Stimulated activated CD8-positive, alpha-beta memory T cell treated with anti-CD3 and anti-CD28 coated beads, Interleukin-12 subunit alpha, Interleukin-12 subunit beta, amount 100 ng/mL, for 24 hours (primary cell): ENCODE results near the gene NCAPG2.

Experiments
- DNase-seq: peaks from one replicate; pipeline ENCODE4 v3.0.0-alpha.2; 2020; ENCODE audit errors: extremely low read depth

Gene NCAPG2

DNA sequence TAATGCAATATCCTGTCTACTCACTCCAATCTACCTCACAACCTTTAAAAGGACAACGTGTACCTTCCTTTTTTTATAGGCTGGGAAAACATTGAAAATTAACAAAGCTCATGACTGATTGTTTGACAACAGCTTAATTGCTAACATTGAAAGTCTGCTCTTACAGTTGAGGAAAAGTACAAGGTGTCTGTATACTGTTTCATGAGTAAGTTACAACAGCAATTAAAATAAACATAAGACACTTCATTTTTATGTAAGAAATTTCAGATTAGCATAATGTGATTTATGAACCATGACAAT, 28.6 kb upstream of the NCAPG2 start:
- no peak for DNase-seq

DNA sequence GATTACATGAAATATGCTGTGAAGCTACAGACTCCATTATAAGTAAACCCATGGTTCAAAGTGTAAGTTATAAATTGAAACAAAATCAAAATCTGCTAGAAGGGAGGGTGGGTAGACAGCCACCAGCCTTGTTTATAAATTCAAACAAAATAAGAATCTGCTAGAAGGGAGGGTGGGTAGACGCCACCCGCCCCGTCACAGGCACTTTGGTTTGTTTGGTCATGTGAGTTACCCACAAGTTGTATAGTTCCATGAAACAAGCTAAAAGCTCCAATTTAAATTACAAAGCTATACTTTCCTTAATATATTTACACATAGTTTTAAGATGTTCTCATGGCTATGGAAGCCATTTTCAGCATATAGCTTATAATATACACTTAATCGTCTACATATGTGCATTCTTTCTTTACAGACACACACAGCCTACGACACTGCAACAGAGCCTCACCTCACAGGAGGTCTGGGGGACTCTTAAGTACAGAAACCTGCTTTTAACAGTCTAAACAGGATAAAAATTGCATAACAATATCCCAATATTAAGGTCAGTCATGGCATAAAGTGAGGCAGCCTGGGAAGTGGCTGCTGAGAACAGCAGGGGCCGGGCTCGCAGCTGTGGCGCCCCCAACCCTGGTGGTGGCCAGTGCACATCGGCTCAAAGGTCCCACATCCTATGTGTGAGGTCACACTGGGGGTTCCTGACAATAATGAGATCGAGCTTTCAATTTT, 28.1 kb upstream of the NCAPG2 start:
- DNase-seq, result no peak

DNA sequence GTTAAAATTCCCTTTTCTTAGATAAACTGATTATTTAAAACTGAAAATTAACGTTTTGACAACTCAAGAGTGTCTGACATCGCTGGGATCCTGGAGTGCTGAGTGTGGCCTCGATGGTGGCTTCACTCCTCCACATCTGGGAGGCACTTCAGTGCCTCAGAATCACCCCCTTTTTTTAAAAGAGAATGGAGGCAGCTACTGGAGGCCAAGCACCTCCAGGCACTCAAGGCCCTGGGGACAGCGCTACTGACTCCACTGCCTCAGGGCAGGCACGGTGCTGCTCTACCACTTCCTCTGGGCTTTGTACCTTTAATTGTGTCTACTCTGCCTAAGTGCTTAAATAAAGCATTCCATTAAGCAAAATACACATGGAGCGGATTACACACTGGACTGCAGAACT, 27.2 kb upstream of the NCAPG2 start:
- no peak for DNase-seq

DNA sequence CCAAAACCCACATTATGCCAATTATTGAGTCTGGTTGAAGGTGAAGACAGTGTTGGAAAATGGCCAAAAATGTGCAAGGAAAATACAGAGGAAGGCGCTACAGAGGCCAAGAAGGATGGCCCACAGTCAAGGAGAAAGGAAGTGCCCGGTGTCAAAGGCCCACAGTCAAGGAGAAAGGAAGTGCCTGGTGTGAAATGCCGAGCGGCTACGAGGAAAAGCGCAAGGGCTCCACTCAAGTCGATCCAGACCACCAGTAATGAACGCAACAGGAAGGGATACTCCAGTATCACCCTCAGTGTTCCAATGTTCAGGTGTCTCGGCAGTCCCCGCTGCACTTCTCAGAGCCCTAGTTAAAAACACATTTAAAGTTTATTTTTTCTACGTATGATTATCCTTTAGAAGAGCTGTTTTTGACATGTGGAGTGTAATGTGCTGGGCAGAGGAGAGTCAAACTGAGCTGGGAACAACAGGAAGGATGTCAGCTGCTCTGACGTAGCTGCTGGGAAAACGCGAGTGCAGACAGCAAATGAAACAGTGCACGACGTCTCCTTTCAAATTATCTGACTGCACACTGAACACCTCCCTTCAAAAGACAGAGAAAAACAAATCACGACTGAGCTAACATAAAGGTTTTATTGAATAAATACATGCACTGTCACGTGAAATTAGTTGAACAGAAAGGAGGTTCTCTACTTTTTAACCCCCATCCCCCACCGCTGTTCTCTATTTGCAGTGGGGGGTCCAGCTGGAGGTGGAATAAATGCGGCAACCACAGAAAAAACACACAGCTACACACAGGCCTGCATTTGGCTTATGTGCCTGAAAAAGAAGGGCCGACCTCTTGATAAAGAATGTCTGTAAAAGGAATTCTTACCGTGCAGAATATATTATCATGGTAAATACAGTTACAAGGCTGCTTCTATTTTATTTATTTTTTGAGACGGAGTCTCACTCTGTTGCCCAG, 26.1 kb upstream of the NCAPG2 start:
- no peak for DNase-seq

DNA sequence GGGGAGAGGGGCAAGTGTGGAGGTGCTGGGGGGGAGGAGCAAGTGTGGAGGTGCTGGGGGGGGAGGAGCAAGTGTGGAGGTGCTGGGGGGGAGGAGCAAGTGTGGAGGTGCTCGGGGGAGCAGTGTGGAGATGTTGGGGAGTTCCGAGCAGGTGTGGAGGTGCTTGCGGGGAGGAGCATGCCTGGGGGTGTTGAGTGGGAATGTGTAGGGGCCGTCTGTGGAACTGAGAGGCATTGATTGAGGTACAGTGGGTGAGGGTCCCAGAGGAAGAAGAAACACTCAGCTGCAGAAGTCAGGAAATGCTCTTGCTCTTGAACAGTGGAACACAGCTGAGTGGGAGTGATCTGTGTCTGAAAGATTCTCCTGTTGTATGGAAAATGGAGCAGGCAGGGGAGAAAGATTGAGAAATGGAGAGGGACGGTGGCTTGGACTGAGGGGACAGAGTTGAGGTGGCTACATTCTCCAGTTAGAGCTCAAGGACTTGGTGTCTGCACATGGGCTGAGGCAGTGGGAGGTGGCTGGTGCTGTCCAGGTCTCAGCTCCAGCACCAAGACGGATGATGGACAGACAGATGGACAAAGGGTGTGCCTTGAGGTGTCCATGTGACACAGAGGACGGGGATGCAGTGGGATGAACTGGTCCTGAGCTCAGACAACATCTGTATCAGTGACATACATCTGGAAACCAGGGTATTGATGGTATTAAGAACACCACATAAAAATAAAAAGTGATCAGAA, 25.2 kb upstream of the NCAPG2 start:
- no peak for DNase-seq

DNA sequence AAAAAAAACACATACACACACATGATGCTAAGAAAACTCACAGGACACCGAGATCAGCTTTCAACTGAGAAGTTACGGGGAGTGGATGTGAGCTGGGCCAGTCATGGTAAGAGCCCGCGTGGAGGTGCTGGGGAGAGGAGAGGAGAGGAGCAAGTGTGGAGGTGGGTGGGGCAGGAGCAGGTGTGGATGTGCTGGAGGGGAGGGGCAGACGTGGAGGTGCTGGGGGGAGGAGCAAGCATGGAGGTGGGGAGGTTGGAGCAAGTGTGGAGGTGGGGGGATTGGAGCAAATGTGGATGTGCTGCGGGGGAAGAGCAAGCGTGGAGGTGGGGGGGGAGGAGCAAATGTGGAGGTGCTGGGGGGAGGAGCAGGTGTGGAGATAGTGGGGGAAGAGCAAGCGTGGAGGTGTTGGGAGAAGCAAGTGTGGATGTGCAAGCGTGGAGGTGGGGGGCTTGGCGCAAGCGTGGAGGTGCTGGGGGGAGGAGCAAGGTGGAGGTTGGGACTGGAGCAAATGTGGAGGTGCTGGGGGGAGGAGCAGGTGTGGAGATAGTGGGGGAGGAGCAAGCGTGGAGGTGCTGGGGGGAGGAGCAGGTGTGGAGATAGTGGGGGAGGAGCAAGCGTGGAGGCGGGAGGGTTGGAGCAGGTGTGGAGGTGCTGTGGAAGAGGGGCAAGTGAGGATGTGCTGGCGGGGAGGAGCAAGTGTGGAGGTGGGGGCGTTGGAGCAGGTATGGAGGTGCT, 24.5 kb upstream of the NCAPG2 start:
- no peak for DNase-seq

DNA sequence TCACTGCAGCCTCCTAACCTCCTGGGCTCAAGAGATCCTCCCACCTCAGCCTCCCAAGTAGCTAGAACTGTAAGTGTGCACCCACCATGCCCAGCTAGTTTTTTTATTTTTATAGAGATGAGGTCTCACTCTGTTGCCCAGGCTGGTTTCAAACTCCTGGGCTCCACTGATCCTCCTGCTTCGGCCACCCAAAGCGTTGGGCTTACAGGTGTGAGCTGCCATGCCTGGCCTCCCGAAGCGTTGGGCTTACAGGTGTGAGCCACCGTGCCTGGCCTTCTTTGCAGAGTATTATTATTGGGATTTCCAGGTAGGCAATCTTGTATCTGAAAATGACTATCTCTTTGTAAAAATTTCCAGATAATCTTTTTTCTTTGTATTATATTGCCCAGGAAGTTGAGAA, 23.1 kb upstream of the NCAPG2 start:
- no peak for DNase-seq

DNA sequence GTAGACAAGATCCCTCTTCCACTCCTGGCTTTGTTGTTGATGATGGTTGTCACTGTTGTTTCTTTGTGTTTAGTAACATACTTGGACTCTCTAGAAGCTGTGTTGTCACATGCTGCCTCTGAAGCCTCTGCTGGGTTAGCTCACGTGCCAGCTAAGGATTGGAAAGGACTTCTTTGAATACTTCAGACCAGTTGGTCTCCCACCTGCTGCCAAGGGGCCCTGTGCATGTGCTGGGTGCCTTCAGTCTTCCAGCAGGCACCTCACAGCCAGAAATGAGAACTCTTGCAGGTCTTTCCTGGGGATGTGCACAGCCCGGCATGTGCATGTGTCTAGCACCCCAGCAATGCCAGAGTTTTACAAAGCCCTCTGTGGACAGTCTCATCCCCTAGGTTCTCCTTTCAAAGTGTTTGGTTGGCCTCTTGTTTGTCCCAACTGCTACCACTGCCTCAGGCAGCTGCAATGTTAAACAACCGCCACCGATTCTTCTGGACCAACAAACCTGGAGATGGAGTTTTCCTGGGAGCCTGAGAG, 21.7 kb upstream of the NCAPG2 start:
- no peak for DNase-seq

DNA sequence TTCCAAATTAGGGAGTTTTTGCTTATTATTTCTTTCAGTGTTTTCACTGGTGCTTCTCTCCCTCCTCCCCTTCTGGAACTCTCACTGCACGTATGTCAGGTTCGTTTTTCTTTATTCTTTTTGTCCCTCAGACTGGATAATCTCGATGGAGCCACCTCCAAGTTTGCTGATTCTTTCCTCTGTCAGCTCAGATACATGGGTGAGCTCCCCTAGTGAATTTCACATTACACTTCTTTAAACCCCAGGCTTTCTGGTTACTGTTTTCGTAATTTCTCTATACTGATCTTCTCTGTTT, 20.8 kb upstream of the NCAPG2 start:
- no peak for DNase-seq

DNA sequence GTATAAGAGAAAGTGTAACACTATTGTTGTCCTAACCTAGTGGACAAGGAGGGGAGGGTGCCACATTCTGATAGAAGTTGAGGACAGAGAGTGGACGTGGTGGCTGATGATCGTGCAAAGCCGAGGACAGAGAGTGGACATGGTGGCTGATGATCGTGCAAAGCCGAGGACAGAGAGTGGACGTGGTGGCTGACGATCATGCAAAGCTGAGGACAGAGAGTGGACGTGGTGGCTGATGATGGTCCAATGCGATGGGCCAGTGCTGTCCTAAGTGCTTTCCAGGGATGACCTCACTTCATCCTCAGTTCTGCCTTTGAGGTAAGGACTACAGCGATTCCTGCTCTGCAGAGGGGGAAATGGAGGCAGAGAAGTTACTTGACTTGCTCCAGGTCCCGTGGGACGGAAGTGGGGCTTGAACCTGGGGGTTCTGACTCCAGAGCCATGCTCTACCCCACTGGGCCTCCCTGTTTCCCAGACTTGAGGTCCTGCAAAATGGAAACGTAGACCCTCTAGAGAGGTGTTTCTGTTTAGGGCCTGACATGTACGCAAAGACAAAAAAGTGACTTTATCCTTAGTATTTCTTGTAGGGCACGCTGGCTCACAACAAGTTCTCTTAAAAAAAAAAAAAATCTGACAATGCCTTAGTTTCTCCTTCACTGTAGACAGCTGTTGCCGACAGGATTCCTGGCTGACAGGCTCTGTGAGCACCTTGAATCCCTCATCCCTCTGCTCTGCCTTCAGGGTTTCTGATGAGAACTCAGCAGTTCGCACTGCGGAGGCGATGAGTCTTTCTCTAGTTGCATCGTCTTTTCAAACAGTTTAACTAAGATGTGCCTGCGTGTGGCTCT, 20.3 kb upstream of the NCAPG2 start:
- no peak for DNase-seq

DNA sequence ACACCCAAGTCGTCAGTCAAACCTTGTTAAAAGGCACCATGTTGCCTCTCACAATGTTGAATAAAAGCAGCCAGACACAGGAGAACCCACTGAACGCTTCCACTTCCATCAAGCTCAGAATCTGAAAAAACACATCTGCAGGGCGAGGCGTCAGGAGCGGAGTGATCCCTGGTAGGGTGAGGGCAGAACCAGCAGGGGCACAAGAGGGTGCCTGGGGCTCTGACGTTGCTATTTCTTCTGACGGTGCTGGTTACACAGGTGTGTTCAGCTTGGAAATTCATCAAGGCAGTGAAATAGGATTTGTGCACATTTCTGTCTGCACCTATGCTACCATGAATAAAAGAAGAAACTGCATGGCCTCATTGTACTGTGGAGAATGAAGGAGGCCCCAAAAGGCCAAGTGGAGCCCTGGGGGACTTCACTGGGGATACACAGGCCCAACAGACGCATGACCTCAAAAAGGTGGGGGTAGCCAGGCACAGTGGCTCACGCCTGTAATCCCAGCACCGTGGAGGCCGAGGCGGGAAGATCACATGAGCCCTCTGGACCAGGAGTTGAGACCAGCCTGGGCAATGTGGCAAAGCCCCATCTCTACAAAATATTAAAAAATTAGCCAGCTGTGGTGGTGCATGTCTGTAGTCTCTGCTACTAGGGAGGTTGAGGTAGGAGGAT, 19.2 kb upstream of the NCAPG2 start:
- no peak for DNase-seq

DNA sequence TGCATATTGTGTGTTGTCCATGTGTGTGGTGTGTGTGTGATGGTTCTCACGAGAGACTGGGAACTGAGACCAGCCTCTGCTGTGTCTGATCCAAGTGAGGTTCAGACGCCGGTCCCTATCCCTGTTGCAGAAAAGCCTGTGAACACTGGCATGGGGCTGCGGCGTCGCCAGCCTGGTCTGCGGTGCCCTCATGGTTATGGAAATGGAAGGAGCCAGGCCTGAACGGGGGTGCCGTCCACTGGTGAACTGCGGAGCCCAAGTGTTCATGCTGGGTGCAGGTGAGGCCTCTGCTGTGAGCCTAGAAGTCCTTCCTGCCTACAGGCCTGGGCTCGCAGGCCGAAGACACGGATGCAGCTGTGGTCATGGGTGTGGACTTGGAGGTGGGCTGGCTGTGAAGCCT, 18.7 kb upstream of the NCAPG2 start:
- DNase-seq, result no peak

DNA sequence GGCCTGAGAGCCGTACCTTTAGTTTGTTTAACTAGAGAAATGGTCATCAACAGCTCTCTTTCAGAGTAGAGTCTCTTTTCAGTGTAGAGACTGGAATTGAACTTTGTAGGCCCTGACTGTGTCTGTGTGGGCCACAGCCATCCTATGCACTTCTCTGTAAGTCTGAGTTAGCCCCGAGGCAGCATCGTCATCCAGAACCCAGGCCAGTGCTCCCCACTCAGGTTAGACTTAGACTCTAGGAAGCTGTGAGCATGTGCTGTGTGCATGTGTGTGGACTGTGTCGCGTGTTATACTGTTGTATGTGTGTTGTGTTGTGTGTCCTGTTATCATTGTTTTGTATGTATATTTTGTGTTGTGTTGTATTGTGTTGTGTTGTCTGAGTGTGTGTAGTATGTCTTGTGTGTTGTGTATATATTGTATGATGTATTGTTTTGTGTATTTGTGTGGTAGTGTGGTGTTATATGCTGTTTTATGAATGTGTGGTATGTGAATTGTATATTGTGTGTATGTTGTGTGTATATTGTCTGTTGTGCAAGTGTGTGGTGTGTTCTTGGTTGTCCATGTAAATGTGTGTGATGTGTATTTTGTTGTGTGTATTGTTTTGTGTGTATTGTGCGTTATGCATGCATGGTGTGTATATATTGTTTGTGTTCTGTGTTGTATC, 18.1 kb upstream of the NCAPG2 start:
- DNase-seq, result no peak

DNA sequence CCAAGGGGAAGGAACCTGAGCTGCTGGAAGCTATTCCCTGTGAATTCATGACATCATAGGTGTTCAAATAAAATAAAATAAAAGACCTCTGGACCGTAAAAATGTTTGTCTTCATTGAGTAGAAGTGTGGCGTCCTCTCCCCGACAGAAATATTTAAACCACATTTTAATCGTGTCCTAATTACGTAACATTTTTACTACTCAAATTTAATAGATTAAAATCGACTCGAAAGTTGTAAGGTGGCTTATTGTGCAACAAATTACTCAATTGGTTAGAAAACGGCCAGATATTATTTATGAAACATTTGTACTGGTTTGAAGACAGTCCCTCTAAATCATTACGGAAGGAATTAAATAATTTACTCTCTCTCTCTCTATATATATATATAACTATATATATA, 15.5 kb upstream of the NCAPG2 start:
- no peak for DNase-seq

DNA sequence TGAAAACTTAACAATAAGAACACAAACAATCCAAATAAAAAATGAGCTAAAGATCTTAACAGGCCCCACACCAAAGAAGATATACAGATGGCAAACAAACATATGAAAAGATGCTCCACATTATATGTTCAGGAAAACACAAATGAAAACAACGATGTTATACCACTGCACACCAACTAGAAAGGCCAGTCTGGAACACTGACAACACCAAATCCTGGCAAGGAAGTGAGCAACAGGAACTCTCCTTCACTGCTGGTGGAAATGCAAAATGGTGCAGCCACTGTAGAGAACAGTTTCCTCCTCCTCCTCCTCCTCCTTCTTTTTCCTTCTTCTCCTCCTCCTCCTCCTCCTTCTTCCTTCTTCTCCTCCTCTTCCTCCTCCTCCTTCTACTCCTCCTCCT, 12.2 kb upstream of the NCAPG2 start:
- no peak for DNase-seq

DNA sequence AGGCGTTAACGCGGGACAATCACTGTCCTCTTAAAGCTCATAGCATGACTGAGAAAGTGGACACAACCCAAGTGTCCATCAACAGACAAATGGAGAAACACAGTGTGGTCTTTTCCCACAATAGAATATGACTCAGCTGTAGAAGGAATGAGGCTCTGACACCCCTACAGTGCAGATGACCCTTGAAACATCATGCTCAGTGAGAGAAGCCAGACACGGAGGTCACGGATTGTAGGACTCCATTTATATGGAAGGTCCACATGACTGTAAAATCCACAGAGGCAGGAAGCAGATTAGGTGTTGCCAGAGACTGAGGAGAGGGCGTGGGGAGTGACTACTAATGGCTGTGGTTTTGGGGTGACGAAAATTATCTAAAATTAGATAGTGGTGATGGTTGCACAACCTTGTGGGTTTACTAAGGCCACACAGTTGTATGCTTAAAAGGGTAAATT, 6.1 kb upstream of the NCAPG2 start:
- no peak for DNase-seq

DNA sequence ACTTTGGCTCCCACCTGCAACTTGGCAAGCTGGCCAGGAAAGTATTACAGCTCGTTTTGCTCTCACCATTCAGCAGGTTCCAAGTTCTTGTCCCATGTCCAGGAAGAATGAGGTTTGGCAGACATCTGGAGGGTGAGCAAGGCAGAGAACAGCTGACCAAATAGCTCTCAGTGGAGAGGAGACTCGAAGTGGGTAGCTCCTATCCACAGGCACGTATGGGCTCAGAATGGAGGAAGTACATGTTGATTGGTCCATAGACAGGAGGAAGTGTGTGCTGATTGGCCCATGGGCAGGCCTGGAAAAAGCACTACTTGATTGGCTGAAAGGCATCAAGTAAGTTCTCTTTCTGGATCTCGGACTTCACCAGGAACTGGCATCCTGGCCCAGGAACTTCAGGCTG, 3.0 kb upstream of the NCAPG2 start:
- DNase-seq, result no peak

DNA sequence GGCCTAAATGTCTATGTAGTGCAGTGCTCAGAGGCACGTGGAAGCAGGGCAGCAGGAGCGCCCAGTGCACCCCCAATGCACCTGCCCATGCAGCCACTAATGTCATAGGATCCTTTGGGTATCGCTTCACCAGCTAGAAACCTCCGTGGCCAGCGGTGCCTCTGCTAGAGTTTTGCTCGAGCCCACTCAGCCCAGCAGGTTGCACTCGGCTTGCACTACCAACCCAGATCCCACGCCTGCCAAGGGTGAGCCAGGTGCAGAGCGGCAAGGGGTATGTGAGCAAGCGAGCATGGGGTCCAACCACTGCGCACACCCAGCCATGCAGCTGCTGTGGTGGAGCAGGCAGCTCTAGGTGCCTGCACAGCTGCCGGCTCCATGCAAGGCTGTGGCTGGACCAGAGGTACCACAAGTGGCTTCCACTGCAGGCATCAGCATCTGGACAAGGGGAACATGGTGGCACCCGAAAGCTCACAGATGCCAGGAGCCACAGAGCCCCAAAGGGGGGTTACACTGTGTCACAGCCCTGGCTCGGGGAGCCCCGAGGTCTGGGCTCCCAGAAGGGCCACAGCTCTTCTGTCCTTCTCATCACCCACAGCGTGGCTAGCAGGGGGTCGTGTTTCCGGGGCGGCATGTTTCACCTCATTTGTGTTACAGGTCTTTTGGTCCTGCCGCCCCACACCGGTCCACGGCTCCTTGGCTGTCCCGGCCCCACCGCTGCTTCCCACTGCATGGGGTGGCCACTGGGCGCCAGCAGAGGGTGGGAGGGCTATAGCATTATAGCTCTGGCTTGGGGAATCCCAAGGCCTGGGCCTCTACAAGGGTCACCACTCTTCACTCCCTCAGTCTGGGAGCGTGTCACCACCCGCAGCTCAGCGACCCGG, 2.3 kb upstream of the NCAPG2 start:
- no peak for DNase-seq

DNA sequence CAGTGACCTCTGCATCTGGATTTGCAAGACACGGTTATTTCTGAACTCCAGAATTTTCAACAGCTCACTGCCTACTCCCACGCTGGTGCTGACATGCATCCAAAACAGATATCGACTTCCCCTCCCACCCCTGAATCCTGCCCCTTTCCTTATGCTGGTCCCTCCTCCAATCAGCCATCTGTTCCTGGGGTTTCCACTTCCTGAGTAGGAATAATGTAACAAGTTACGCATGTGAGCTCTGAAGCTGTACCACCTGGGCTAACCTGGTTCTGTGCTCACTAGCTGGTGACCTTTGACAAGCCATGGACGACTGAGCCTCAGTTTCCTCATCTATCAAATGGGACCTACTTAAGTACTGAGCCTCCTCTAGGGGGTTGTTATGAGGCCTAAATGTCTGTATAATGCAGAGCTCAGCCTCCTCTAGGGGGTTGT, 1.7 kb upstream of the NCAPG2 start:
- DNase-seq, result no peak
